GM12875 (cell line): Measurements from ENCODE around the gene POFUT2.

Source experiments
- H3K4me3 ChIP-seq: one replicate; pipeline ENCODE4 v1.5.1; 2011; ENCODE audit warnings: low read depth, low read length, control low read depth
- CTCF ChIP-seq: IDR thresholded peaks from 2 replicates; pipeline ENCODE4 v1.5.1; 2011; ENCODE audit warnings: low read depth, mild to moderate bottlenecking, control low read depth, inconsistent platforms, low read length, moderate library complexity, borderline replicate concordance; ENCODE audit not compliant: insufficient read depth

POFUT2 gene

GRCh38 chr21:45303091-45303615 lies 15.5 kb upstream of the POFUT2 start:
- no peak for TF ChIP-seq CTCF
- no peak overlapping the region for H3K4me3 ChIP-seq

- TF ChIP-seq CTCF: no peak
- H3K4me3 ChIP-seq: no peak overlapping the region
Observed at GRCh38 chr21:45302082-45303061, 14.7 kb upstream of the POFUT2 start.

GRCh38 chr21:45301521-45302081 lies 13.9 kb upstream of the POFUT2 start:
- H3K4me3 ChIP-seq: no peak overlapping the region
- TF ChIP-seq CTCF: no peak

- TF ChIP-seq CTCF: no peak
- no peak overlapping the region for H3K4me3 ChIP-seq
Observed at GRCh38 chr21:45300786-45301520, 13.3 kb upstream of the POFUT2 start.

- no peak overlapping the region for H3K4me3 ChIP-seq
- no peak for TF ChIP-seq CTCF
Observed at GRCh38 chr21:45299864-45300785, 12.4 kb upstream of the POFUT2 start.
